ENCODE data around the gene RXRA.

The RXRA gene

DNA sequence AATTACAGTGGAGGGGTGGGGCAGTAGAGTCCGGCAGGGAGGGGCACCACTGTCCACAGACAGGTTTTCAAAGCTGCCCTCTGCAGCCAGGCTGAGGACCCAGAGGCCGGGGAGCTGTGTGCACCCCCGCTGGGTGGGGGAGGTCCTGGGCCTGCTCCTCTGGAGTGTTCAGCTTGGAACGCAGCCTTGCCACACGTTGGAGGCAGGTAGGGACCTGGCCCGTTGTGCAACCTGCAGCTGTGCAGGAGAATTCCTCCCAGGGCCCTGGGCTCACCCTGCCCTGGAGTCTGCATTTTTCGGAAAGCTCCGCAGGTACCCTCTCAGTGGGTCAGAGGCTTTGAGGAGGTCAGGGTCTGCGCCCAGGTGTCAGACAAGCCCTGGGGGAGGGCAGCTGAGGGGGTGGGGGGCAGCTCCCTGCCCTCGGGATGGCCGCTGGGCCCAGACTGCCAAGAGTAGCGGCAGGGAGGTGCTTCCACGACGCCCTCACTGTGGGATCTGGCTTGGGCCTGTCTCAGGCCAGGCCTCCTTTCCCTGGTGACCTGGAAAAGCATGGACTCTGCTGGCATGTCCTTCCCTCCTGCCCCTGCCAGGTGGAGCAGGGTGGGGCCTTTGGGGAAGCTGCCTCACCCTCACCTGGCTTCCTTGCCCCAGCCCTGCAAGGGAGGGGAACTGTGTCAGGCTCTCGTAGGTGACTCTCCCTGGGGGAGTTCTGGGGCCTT is 29.5 kb downstream of the RXRA start:
- DNase-seq: no peak

GRCh38 chr9:134356496-134357470 is 30.5 kb downstream of the RXRA start:
- DNase-seq: no peak

DNA sequence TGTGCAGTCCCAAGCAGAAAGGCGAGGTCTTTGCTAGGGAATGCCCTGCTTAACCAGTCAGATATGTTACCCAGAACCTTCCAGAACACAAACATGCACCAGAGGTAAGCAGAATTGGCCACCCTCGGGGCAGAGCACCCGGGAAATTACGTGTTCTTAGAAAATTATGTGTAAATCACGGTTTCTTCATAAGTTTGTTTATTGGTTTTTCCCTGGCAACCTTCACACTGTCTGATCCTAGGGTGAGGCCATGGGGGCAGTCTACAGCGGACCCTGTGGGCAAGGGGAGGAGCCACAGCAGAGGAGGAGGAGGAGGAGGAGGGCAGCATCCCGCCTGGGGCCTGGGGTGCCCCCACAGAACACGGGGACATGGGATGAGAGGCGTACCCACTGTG is 31.4 kb downstream of the RXRA start:
- DNase-seq: no peak

DNA sequence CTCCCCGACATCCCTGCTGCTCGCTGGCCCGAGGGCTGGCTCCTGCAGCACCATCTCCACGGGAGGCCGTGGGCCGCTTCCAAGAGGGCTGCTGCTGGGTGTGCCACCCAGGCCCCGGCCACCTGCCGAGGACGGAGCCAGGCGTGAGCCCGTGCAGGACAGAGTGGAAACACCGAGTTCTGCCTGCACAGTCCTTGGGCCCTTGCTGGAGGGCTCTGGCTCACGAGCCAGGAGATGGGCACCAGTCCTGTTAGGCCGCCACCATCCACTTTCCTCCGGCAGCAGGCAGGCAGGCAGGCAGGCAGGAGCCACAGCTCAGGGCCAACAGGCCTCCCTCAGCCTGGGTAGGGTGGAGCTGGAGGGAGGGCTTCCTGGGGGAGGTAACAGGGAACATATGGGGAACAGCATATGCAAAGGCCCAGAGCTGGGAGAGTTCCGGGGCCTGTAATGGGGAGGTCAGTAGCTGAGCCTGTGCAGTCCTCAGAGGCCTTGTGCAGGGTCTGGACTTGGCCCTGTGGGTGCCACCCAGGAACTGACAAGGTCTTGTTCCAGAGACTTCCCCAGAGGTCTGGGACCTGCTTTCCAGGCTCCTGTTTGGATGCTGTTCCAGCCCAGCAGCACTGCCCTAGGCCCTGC is 31.9 kb downstream of the RXRA start:
- DNase-seq: no peak

DNA sequence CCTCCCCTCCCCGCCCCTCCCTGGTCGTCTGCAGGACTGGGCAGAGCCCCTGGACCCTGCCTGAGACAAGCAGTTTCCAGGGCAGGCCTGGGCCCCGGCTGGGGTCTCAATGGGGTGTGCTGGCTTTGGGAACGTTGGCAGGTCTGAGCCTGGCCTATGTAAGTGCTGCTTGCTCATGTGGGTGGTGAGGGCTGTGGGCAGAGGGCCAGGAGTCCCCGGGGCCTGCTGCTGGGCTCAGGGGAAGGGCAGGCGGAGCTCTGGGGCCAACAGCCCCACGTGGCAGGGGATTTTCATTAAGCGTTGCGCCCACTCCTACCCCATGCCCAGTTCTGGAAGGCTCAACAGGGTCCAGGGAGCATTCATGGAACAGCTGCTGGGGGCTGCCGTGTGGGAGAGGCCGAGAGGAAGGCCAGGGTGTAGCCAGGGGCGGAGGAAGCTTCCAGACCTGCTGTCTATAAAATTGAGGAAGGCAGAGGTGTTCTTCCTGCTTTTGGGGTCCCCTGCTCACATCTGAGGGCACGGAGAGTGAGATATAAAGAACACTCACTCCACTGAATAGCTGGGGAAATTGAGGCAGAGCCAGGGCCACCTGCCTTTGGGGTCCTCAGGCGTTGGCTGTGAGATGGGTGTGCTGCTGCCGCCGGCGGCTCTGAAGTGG is 32.5 kb downstream of the RXRA start:
- no peak for DNase-seq

GRCh38 chr9:134359493-134360179 is 33.4 kb downstream of the RXRA start:
- no peak for DNase-seq

- DNase-seq: no peak
These were observed 34.0 kb downstream of the RXRA start for GRCh38 chr9:134360180-134360759.

DNA sequence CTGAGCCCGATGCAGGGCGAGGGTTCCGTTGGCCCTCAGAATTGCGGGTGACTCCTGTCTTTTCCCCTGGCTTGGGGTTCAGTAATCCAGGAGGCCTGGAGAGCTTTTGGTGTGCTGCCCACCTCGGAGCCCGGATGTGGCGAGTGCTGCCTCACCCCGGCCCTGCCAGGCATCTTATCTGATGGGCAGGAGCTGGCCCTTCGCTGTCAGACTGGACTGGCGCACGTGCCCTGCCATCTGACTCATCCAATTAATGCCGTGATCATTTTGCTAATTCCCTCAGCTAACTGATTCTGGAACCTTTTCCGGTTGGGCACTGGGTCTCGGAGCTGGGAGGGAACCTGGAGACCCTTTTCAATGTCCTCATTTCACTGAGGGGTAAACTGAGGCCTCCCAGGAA is 34.6 kb downstream of the RXRA start:
- no peak for DNase-seq

DNA sequence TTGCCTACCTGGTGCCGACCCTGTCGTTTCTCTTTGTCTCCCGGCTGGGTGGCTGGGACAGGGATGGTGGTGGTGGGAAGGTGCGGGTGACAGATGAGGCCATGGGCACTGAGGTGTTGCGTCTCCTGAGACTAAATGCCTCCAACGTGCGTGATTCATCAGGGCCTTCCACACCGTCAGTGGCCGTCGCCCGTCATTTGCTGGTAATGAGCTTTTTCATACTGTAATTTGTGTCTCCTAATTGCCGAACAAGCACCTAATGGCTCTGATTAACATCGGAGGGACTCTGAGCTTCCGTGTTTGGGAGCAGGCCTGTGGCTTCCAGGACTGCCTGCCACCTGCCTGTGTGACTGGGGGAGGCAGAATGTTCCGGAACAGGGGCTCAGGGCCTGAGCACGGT is 35.2 kb downstream of the RXRA start:
- DNase-seq: no peak

DNA sequence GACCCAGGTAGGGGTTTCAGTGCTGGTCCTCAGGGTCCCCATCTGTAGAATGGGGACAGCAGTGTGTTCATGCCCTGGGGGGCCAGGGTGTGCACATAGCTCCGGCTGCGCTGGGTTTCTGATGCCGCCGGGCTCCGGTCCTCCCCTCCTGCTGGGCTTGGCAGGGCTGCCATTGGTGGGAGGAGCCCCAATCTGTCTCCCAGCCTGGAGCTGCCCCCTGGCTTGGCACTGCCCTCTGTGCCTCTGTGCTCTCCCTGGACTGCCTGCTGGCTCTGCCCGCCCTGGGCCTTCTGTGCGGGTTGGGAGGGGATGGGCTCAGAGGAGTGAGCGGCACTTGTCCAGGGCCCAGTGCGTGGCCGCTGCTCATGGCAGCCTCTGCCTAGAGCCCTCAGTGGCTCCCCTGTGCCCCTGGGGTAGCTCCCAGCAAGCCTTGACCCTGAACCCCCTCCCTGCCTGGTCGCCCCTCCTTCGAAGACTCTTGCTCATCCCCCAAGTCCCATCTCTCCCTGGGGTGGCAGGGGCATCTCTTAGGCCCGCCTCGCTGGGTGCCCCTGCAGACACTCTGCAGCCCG is 35.7 kb downstream of the RXRA start:
- no peak for DNase-seq

GRCh38 chr9:134363450-134363849 is 37.2 kb downstream of the RXRA start:
- DNase-seq: no peak

GRCh38 chr9:134364391-134365114 is 38.3 kb downstream of the RXRA start:
- DNase-seq: no peak

GRCh38 chr9:134365115-134365596 is 38.9 kb downstream of the RXRA start:
- no peak for DNase-seq

DNA sequence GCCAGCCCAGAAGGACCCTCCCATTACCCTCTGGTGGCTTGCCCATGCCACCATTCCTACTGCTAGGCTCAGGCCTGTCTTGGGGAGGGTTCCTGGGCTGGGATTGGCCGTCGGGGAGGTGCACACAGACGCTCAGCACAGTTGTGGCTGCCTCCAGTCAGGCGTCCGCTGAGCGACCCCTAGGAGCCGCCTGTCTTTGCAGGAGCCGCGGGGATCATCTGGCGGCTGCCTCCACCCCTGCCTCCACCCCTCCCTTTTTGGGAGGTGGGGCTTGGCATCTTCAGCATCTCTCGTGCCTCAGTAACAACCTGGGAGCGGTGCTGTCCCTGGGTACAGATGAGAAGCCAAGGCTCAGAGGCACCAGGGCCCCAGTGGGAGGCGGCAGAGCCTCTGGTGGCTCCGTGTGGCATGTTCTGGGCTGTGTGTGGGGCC is 39.6 kb downstream of the RXRA start:
- DNase-seq: no peak

- peak in 1 of 2 experiments; percentile 37 for DNase-seq
These were observed 40.2 kb downstream of the RXRA start for GRCh38 chr9:134366223-134367031.

- DNase-seq: no peak
These were observed 40.8 kb downstream of the RXRA start for GRCh38 chr9:134367061-134367460.

- DNase-seq: no peak
These were observed 41.7 kb downstream of the RXRA start for GRCh38 chr9:134367791-134368490.

DNA sequence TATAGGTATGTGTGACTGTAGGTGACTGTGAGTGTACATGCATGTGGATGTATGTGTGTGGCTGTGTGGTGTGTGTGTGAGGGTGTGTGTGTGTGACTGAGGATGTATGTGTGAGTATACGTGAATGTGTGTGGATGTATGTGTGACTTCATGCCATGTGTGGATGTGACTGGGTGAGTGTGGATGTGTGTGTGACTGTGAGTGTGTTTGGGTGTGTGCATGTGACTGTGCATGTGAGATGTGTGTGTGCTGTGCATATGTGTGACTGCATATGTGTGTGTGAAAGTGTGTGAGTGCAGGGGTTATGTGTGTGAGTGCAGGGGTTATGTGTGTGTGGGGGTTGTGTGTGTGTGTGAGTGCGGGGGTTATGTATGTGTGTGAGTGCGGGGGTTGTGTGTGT is 42.3 kb downstream of the RXRA start:
- no peak for DNase-seq
